ENCODE measurements around the gene PLXNA1.

The PLXNA1 gene

GRCh38 chr3:126982471-126983175, at the start of gene PLXNA1:
Gene PLXNA1 (plus strand): TSS chr3:126983115. CDS start chr3:126988594, 5,479 bp downstream.
- DNase-seq, result peak; percentile 70 to 80 (median 74)

DNA sequence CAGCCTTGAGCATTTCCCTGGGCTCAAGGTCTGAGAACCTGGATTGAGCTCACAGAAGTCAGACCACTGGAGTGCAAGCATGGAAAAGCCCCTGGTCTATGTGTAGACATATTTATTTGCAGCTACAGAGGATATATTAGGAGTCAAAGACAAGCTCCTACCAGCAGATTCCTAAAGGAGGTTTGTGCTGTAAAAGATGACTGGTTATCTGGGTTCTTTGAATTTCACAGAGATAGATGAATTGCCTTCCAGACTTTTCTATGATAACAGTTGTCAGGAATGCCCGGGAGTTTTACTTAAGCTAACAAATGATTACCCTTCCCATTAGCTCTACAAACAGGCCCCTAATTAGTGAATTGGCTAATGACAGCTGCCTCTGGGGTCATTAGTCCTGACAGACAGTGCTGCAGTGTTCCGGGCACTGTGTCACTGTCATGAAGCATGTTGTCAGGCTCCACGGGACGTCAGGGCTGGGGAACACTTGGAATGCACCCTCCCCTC, 48.8 kb upstream of the PLXNA1 start:
- no peak for DNase-seq

DNA sequence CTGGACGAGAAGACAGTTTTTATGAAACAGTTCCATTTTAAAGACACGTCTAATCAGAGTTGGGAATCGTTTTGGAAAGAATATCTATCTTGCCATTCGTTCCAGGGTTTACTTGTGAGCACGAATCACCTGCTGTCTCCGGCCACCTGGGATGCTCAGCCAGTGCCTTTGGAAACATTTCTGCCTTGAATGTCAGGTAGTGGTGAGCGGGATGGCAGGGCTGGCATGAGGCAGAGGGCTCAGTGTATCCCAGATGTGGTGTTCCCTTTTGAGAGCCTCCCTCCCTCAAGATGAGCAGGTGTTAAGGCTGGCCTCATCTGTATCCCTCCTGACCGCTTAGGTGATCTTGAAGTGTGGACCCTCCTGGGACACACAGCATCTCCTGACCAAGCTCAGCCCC, 47.9 kb upstream of the PLXNA1 start:
- no peak for DNase-seq

GRCh38 chr3:126935756-126936509, 47.0 kb upstream of the PLXNA1 start:
- no peak for DNase-seq

DNA sequence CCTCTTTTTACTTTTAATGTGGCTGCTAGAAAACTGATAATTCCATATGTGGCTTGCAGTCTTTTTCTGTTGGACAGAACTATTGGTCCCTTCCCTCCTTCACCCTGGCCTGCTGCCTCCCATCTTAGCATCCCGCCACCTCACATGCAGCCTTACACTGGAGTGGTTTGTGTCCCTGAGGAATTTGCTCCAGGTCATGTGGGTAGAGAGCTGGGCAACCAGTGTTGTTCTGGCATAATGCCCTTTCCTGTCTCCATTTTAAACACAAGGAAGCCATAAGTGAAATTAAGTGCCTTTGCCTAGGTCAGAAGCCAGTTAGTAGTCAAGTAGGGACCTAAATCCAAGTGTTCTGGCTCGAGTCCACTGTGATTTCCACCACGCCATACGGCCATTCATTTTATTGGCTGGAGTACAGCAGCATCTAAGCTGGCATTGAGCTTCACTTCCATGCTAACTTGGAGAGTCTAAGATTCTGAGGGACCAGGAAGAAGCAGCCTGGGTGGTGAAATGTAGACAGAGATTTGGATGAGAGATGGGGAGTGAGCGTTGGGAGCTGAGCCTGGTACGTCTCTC, 46.0 kb upstream of the PLXNA1 start:
- DNase-seq, result no peak

DNA sequence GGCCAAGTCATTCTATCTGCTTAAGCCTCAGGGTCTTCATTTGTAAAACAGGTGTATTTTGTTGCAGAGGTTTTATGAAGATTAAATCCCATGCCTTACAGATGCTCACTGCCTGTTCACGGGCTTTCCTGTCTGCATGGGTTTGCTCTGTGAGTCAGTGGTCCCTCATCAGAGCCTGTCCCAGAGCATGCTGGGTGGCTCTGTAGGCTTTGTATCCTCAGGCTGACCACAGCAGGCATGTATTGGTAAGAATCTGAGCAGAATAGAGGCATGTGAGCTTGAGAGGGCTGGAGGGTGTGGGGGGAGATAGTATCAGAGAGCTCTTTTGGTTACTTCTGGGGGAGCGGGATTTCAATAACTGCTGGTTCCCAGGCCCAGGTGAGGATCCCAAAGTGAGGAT, 45.4 kb upstream of the PLXNA1 start:
- DNase-seq, result no peak

DNA sequence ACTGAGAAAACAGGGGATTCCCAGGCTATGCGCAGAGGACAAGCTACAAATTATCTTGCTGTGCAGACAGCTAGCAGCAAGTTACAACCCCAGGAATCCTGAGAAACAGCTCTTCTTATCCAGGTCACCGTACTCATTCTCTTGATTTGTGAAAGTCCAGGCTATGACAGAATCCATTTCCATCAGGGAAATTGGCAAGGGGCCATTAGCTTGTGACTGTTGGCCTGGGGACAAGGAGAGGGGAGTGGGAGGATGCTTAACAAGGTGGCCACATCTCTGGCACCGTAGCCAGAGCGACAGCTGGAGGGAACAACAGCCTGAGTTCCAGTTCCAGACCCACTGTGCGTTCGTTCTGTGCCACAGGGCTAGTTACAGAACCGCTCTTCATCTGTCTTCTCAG, 44.9 kb upstream of the PLXNA1 start:
- DNase-seq, result no peak

GRCh38 chr3:126938520-126939337, 44.2 kb upstream of the PLXNA1 start:
- DNase-seq, result no peak

GRCh38 chr3:126939338-126939718, 43.6 kb upstream of the PLXNA1 start:
- DNase-seq, result no peak

- DNase-seq, result no peak
Observed at GRCh38 chr3:126939733-126940132, 43.2 kb upstream of the PLXNA1 start.

DNA sequence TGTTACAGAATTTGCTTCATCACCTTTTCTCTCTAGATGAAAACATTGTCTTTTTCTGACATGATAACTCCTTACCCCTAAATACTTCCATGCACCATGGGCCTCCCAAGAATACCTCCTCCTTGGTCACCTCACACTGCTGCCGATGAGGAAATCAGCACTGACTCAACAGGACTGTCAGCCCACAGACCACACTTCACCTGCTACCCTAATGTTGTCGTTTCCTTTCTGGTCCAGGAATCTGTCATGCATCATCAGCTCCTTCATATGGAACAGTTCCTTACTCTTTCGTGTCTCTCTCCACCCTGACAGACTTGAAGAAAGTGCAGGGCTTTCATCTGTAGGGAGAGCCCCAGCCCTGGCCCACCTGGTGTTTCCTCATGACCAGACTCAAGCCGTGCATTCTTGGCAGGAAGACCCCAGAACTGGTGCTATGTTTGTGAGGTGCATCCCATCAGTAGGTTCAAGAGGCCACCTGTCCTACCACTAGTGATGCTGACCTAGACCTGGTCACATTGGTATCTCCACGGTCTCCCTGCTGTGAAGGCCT, 41.1 kb upstream of the PLXNA1 start:
- DNase-seq, result no peak

DNA sequence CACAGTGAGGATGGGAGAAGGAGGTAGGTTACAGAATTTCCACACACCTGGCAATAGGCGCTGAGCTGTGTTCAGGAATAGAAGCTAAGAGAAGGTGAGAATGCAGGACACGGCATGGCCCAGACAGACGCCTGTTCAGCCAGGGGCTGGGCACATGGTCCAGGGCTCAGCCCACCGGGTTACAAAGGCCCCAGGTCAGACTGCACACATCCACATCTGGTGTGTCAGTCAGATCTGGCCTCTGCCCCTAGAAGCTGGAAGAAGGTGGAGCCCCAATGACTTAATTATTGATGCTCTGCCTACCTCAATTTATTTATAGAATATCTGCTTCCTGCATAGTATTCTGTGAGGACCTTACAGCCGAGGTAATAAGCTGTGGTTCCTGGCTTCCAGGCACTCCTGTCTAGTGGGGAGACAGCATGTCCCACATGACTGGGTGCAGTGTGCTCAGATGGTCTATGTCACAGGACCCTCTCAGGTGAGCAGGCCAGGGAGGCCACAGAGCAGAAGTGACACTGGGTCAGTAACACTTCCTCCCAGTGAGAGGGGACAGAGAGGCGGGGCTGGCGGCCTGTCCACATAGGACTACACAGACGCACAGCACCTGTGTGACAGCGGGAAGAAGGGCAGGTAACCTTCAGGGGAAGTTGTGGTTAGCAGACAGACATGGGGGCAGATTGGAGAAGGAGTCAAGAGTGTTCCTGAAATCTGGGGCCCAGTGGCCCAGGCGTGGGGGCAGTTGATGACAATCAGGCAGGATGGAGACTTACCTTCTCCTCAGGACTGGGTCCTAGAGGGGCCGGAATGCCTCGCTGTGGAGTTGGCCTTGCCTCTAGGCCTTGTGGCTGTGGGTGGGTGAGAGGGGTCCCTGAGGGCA, 38.6 kb upstream of the PLXNA1 start:
- no peak for DNase-seq

GRCh38 chr3:126945171-126945721, 37.7 kb upstream of the PLXNA1 start:
- DNase-seq, result no peak

DNA sequence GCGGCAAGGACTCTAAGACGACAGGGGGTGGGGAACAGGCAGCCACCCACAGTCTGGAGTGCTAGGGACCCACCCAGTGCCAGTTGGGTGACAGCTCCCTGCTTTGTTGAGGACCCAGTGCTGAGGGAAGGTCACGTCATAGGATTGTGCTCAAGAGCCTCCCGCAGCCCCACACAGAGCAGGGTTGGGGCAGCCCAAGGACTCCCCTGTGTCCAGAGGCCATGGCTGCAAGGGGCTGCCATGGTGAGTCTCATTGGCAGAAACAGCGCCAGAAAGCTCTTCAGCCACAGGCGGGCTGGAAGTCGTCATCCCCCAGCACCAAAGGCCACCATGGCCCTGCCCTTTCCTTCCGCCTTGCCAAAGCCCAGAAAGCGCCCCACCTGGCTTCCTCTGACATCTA, 37.0 kb upstream of the PLXNA1 start:
- no peak for DNase-seq

DNA sequence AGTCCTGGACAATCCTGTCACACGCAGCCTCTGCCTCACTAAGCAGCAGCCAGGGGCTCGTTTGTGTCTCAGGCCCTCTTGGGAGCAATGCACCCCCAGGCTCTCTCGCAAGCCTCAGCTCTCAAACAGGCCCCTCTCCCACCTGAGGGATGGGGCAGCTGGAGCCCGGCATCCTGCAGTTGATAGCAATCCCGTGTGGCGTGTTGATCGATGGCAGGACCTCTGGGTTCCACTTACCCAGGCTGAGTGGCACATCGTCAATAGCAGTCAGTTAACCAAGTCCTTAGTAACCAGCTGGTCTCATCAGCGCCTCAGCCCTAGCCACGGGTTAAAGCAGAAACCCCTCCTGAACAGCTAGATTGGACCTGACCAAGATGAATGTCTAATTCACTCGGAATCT, 36.5 kb upstream of the PLXNA1 start:
- no peak for DNase-seq

- no peak for DNase-seq
Observed at GRCh38 chr3:126947429-126947828, 35.5 kb upstream of the PLXNA1 start.

GRCh38 chr3:126948980-126949535, 33.9 kb upstream of the PLXNA1 start:
- DNase-seq, result no peak

DNA sequence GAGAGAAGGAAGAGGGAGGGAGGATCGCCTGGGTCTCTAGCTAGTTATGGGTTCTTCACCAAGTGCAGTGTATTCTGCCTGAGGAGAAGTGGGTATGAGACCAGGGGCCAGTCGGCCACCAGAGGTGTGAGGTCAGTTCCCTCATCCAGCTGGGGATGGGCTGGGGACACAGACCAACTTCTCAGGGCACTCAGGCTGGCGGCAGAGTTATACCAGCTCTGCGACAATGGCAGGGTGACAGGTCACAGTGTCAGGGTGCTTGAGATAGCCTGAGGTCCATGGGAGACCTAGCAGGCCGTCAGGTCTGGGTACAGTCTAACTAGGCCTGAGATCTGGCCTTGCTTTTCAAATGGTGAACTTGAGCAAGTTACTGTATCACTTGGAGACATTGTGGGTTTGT, 31.4 kb upstream of the PLXNA1 start:
- no peak for DNase-seq

- DNase-seq, result no peak
Observed at GRCh38 chr3:126952261-126952982, 30.5 kb upstream of the PLXNA1 start.

GRCh38 chr3:126952983-126953660, 29.8 kb upstream of the PLXNA1 start:
- no peak for DNase-seq
